ENCODE results near the gene CABLES2.

- TF ChIP-seq, protein P1, sequence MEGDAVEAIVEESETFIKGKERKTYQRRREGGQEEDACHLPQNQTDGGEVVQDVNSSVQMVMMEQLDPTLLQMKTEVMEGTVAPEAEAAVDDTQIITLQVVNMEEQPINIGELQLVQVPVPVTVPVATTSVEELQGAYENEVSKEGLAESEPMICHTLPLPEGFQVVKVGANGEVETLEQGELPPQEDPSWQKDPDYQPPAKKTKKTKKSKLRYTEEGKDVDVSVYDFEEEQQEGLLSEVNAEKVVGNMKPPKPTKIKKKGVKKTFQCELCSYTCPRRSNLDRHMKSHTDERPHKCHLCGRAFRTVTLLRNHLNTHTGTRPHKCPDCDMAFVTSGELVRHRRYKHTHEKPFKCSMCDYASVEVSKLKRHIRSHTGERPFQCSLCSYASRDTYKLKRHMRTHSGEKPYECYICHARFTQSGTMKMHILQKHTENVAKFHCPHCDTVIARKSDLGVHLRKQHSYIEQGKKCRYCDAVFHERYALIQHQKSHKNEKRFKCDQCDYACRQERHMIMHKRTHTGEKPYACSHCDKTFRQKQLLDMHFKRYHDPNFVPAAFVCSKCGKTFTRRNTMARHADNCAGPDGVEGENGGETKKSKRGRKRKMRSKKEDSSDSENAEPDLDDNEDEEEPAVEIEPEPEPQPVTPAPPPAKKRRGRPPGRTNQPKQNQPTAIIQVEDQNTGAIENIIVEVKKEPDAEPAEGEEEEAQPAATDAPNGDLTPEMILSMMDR (IDR thresholded peaks at IDR 0.05; ENCODE audit: low read depth, low read length, missing input control), result no peak
- TF ChIP-seq TAF1 (conservative IDR thresholded peaks at IDR 0.05) (no peak), SP1 (IDR thresholded peaks at IDR 0.05) (no peak), EGR1 (IDR thresholded peaks at IDR 0.05; ENCODE audit: low read depth in 2 of 2) (no peak), JUND (IDR thresholded peaks at IDR 0.05) (no peak), GABPA (IDR thresholded peaks at IDR 0.05 in 1 of 2, conservative IDR thresholded peaks at IDR 0.05 in 1 of 2) (no peak), NR2F2 (IDR thresholded peaks at IDR 0.05) (no peak), FOXA1 (IDR thresholded peaks at IDR 0.05) (no peak), ZBTB33 (IDR thresholded peaks at IDR 0.05) (no peak), MAX (IDR thresholded peaks at IDR 0.05) (no peak)
- TF ChIP-seq, protein P2, sequence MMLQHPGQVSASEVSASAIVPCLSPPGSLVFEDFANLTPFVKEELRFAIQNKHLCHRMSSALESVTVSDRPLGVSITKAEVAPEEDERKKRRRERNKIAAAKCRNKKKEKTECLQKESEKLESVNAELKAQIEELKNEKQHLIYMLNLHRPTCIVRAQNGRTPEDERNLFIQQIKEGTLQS (IDR thresholded peaks at IDR 0.05), result no peak
These were observed 44.2 kb upstream of the CABLES2 start for GRCh38 chr20:62451156-62451767.

All from liver (tissue), 3 donors.